Keratinocyte (primary cell): Measurements from ENCODE around the gene FAM78B. TPM values are rescaled to one million over a fixed set of nuclear protein-coding genes. Genes with fewer than 3 reads are reported as not detected.

ENCODE experiments used
- DNase-seq: peaks from one replicate; pipeline ENCODE4 v3.0.0-alpha.2; 2011; ENCODE audit warnings: low read depth, missing footprints, low spot score
- FAIRE-seq: peaks from 2 replicates; lab custom pipeline; 2011; peaks lifted over from hg19 to GRCh38; lab: Jason Lieb, UNC
- H2AFZ ChIP-seq: 2 replicates; pipeline ENCODE4 v1.6.0; 2012; ENCODE audit warnings: low read length, control low read depth, inconsistent platforms; ENCODE audit not compliant: control insufficient read depth
- H3K27ac ChIP-seq: 2 replicates; pipeline ENCODE4 v1.5.1; 2011; ENCODE audit warnings: low read length; ENCODE audit not compliant: control insufficient read depth, insufficient read depth
- H3K27me3 ChIP-seq: 3 replicates; pipeline ENCODE4 v1.6.0; 2011; ENCODE audit warnings: low read length; ENCODE audit not compliant: control insufficient read depth, insufficient read depth; ENCODE audit errors: extremely low read depth
- H3K36me3 ChIP-seq, 2 experiments: 2 replicates in 1 of 2; 3 replicates in 1 of 2; pipeline ENCODE4 v1.5.1; 2011; ENCODE audit warnings: low read length in 2 of 2, mild to moderate bottlenecking in 1 of 2; ENCODE audit not compliant: control insufficient read depth in 2 of 2, insufficient read depth in 2 of 2; ENCODE audit errors: extremely low read depth in 1 of 2
- H3K4me1 ChIP-seq: 3 replicates; pipeline ENCODE4 v1.5.1; 2011; ENCODE audit warnings: low read length; ENCODE audit not compliant: control insufficient read depth, insufficient read depth; ENCODE audit errors: extremely low read depth
- H3K4me2 ChIP-seq: 3 replicates; pipeline ENCODE4 v1.6.0; 2011; ENCODE audit warnings: low read depth, low read length; ENCODE audit not compliant: control insufficient read depth, insufficient read depth; ENCODE audit errors: extremely low read depth
- H3K4me3 ChIP-seq, 3 experiments: fragments of 200-600 bp in 1 of 3; sonication (generic) in 1 of 3; 2 replicates in 2 of 3; 3 replicates in 1 of 3; pipeline ENCODE4 v1.5.1; 2011 to 2016; ENCODE audit warnings: low read length in 3 of 3, mild to moderate bottlenecking in 3 of 3, control low read depth in 2 of 3, inconsistent platforms in 1 of 3, low read depth in 1 of 3, mixed read lengths in 1 of 3, mixed run types in 1 of 3, moderate library complexity in 1 of 3; ENCODE audit not compliant: control insufficient read depth in 2 of 3, insufficient read depth in 2 of 3; ENCODE audit errors: extremely low read depth in 1 of 3
- H3K79me2 ChIP-seq: 2 replicates; pipeline ENCODE4 v1.6.0; 2012; ENCODE audit warnings: low read length; ENCODE audit not compliant: control insufficient read depth, insufficient read depth
- H3K9ac ChIP-seq: 3 replicates; pipeline ENCODE4 v1.6.0; 2011; ENCODE audit warnings: low read length; ENCODE audit not compliant: control insufficient read depth, insufficient read depth; ENCODE audit errors: extremely low read depth
- H3K9me1 ChIP-seq: 3 replicates; pipeline ENCODE4 v1.6.0; 2011; ENCODE audit warnings: low read length; ENCODE audit not compliant: control insufficient read depth, insufficient read depth; ENCODE audit errors: extremely low read depth
- H3K9me3 ChIP-seq: 2 replicates; pipeline ENCODE4 v1.5.1; 2012; ENCODE audit warnings: low read depth, low read length; ENCODE audit not compliant: control insufficient read depth
- H4K20me1 ChIP-seq: 3 replicates; pipeline ENCODE4 v1.6.0; 2011; ENCODE audit warnings: low read length; ENCODE audit not compliant: control insufficient read depth, insufficient read depth; ENCODE audit errors: extremely low read depth
- EZH2 ChIP-seq: IDR thresholded peaks from one replicate; pipeline ENCODE4 v1.6.1; 2012; ENCODE audit warnings: inconsistent platforms, mild to moderate bottlenecking, low read length, moderate library complexity
- dilution Hi-C: fragments of 300-500 bp; cut with MboI; formaldehyde crosslinking; loops from one replicate; pipeline ENCODE4 v1.7.0; 2020; ENCODE audit warnings: low sequenced_read_pairs; ENCODE audit not compliant: extremely low pct_ligation_motif_present
- polyA plus RNA-seq, 5 experiments: library from polyadenylated mRNA; depleted of rRNA in 3 of 5; stranded (reverse) in 3 of 5; stranded (forward) in 1 of 5; unstranded in 1 of 5; fragments of >200 nt; gene quantifications; 1 replicate in 1 of 5; 2 replicates in 3 of 5; 3 replicates in 1 of 5; pipeline versions ENCODE4 v1.2.1 to v1.2.3, GENCODE V29; 2011 to 2012; ENCODE audit warnings: missing spikeins in 2 of 5, low read depth in 1 of 5, low replicate concordance in 1 of 5
- TF ChIP-seq, protein P1 (sequence below), 3 experiments: IDR thresholded peaks in 1 of 3; conservative IDR thresholded peaks in 1 of 3; optimal IDR thresholded peaks in 1 of 3; 2 replicates in 2 of 3; 3 replicates in 1 of 3; pipeline versions ENCODE3 to v1.5.1; 2011; ENCODE audit warnings: low read length in 3 of 3, mild to moderate bottlenecking in 3 of 3, moderate library complexity in 2 of 3, control low read depth in 1 of 3, inconsistent platforms in 1 of 3; ENCODE audit not compliant: insufficient read depth in 2 of 3; ENCODE audit errors: extremely low read depth in 1 of 3

FAM78B gene
- polyA plus RNA-seq, 1 donor (not counting 4 experiments of a cell fraction or from before 2014, with no cell fraction given) = 0.07 TPM

DNA sequence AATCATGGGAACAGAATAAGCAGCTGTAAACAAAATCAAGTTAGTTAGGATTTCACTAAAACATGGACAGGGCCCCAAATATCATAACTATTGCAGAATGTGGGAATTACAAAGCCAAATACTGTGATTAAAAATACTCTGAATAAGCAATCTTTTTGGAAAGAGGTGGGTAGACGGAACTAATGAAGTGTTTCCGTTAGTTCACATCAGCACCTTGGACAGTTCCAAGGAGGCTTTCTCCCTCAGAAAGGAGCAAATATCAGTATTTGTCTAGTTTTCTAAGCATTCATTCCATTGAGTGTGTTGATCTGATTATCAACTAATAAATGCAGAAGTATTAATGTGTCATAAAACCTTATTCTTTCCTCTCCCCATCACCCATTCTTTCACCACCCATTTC, 97.4 kb downstream of the FAM78B start:
- Histone ChIP-seq H3K27ac (no peak overlapping the region), H3K9me3 (no peaks in the 10 kb centered on the region), H3K9me1 (no peaks in the 10 kb centered on the region), H3K9ac (no peak overlapping the region), H3K4me3 (no peak overlapping the region), H3K36me3 (no peaks in the 10 kb centered on the region), H3K79me2 (no peaks in the 10 kb centered on the region), H3K4me2 (no peak overlapping the region), H3K27me3 (no peaks in the 10 kb centered on the region), H4K20me1 (no peaks in the 10 kb centered on the region), H2AFZ (no peak overlapping the region), H3K4me1 (no peaks in the 10 kb centered on the region)
- TF ChIP-seq, protein P1, sequence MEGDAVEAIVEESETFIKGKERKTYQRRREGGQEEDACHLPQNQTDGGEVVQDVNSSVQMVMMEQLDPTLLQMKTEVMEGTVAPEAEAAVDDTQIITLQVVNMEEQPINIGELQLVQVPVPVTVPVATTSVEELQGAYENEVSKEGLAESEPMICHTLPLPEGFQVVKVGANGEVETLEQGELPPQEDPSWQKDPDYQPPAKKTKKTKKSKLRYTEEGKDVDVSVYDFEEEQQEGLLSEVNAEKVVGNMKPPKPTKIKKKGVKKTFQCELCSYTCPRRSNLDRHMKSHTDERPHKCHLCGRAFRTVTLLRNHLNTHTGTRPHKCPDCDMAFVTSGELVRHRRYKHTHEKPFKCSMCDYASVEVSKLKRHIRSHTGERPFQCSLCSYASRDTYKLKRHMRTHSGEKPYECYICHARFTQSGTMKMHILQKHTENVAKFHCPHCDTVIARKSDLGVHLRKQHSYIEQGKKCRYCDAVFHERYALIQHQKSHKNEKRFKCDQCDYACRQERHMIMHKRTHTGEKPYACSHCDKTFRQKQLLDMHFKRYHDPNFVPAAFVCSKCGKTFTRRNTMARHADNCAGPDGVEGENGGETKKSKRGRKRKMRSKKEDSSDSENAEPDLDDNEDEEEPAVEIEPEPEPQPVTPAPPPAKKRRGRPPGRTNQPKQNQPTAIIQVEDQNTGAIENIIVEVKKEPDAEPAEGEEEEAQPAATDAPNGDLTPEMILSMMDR (optimal IDR thresholded peaks at IDR 0.05 in 1 of 3, IDR thresholded peaks at IDR 0.05 in 1 of 3, conservative IDR thresholded peaks at IDR 0.05 in 1 of 3; ENCODE audit: extremely low read depth in 1 of 3, insufficient read depth in 2 of 3, low read length in 3 of 3) = no peak
- no peak for TF ChIP-seq EZH2
- no peak for FAIRE-seq
- dilution Hi-C loops = no loop called here
- no peak for DNase-seq

DNA sequence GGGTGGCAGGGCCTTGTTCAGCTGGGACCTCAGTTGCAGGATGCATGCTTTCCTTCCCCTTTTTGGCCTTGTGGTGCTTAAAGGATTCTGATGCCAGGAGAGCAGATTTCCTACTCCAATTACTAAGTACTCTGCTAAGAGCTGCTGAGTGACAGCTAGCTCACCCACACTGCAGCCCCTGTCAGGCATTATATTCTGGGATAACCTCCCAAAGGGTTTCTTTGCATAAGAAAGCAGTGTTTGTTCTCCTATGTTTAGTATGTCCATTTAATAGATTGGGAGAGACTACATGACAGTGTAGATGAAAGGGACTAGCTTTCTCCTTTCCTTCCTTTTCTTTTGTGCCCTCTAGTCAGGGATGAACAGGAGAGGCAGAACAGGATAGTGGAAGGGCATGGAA, 100.7 kb downstream of the FAM78B start:
- Histone ChIP-seq H3K79me2 (no peaks in the 10 kb centered on the region), H3K36me3 (no peaks in the 10 kb centered on the region), H3K9me3 (no peaks in the 10 kb centered on the region), H3K4me1 (no peaks in the 10 kb centered on the region), H4K20me1 (no peaks in the 10 kb centered on the region), H3K4me3 (no peak overlapping the region), H2AFZ (no peak overlapping the region), H3K9me1 (no peaks in the 10 kb centered on the region), H3K27me3 (no peaks in the 10 kb centered on the region), H3K4me2 (no peak overlapping the region), H3K27ac (no peak overlapping the region), H3K9ac (no peak overlapping the region)
- dilution Hi-C loops = no loop called here
- FAIRE-seq (no peak), DNase-seq (no peak)
- TF ChIP-seq, protein P1 (optimal IDR thresholded peaks at IDR 0.05 in 1 of 3, IDR thresholded peaks at IDR 0.05 in 1 of 3, conservative IDR thresholded peaks at IDR 0.05 in 1 of 3; ENCODE audit: extremely low read depth in 1 of 3, insufficient read depth in 2 of 3, low read length in 3 of 3) = no peak
- no peak for TF ChIP-seq EZH2
